Lung (tissue), 12 donors: ENCODE results near the gene CHD9NB. TPM values are rescaled to one million over a fixed set of nuclear protein-coding genes. Genes with fewer than 3 reads are reported as not detected.
A peak's percentile ranks its signal among the peaks of the same experiment; 100 is the strongest.
"Not testable (repeated sequence)": the region's sequence is repeated elsewhere in the genome, so short reads cannot be mapped to it uniquely, and the experiment has no call there.

Source experiments
- ATAC-seq: fragments of 200-7000 bp; cut with Tn5 transposase; one replicate; pipeline ENCODE4 v1.9.1; 2020; ENCODE audit warnings: moderate number of reproducible peaks; ENCODE audit not compliant: insufficient read depth, low FRiP score
- DNase-seq, 3 donors: peaks; one replicate each; pipeline ENCODE4 v3.0.0-alpha.2; 2013 to 2017
- H3K27ac ChIP-seq, 2 donors: one replicate each; pipeline ENCODE4 v1.5.1; 2013; ENCODE audit warnings: mild to moderate bottlenecking in 2 of 2, moderate library complexity in 2 of 2, control low read depth in 1 of 2, inconsistent platforms in 1 of 2, low read depth in 1 of 2, low read length in 1 of 2
- H3K27me3 ChIP-seq, 3 donors: one replicate each; pipeline ENCODE4 v1.5.1; 2013; ENCODE audit warnings: low read length in 2 of 3; ENCODE audit not compliant: control insufficient read depth in 3 of 3, insufficient read depth in 3 of 3
- H3K36me3 ChIP-seq, 4 donors: one replicate each; pipeline ENCODE4 v1.5.1; 2013; ENCODE audit warnings: low read length in 4 of 4, mild to moderate bottlenecking in 1 of 4, moderate library complexity in 1 of 4; ENCODE audit not compliant: control insufficient read depth in 4 of 4, insufficient read depth in 4 of 4
- H3K4me1 ChIP-seq, 5 donors: one replicate each; pipeline ENCODE4 v1.5.1; 2013; ENCODE audit warnings: low read length in 5 of 5, mild to moderate bottlenecking in 2 of 5, moderate library complexity in 1 of 5; ENCODE audit not compliant: control insufficient read depth in 5 of 5, insufficient read depth in 5 of 5
- H3K4me3 ChIP-seq: one replicate; pipeline ENCODE4 v1.5.1; 2013; ENCODE audit warnings: mild to moderate bottlenecking, control low read depth, moderate library complexity
- H3K9ac ChIP-seq, 2 donors: one replicate each; pipeline ENCODE4 v1.5.1; 2013; ENCODE audit warnings: low read length in 2 of 2, control low read depth in 1 of 2; ENCODE audit not compliant: insufficient read depth in 1 of 2
- H3K9me3 ChIP-seq, 4 donors: one replicate each; pipeline ENCODE4 v1.5.1; 2013; ENCODE audit warnings: low read length in 3 of 4, mild to moderate bottlenecking in 1 of 4, moderate library complexity in 1 of 4; ENCODE audit not compliant: control insufficient read depth in 4 of 4, insufficient read depth in 3 of 4
- WGBS, 2 donors: extraction: QIAGEN DNeasy Blood & Tissue Kit; methylation state at CpG; one replicate each; pipeline ENCODE4 v1.1.7; 2013; 5-methylcytosine and 5-hydroxymethylcytosine counted together
- polyA plus RNA-seq, 2 donors: library from polyadenylated mRNA; stranded (reverse); fragments of 200-250 nt; gene quantifications; one replicate each; pipeline ENCODE4 v1.2.1, GENCODE V29; 2013
- total RNA-seq, 2 donors: library from RNA; depleted of rRNA in 1 of 2; stranded (reverse); fragments of >200 nt in 1 of 2; gene quantifications; one replicate each; pipeline ENCODE4 v1.2.1, GENCODE V29; 2014 to 2021
- TF ChIP-seq, protein P1 (sequence below): IDR thresholded peaks from 2 replicates; pipeline ENCODE4 v1.5.1; 2012; ENCODE audit warnings: mild to moderate bottlenecking; ENCODE audit errors: control extremely low read depth, extremely low read depth
- donor health status: control.
- donor health status: control.
- donor health status: Bipolar disorder and iron deficiency.
- donor health status: healthy.
- donor health status: DM: yes; HTN: yes; CAD: no.

Gene CHD9NB
- total and polyA plus RNA-seq, 4 donors = 19.8 to 34.8 (median 29.9) TPM

DNA sequence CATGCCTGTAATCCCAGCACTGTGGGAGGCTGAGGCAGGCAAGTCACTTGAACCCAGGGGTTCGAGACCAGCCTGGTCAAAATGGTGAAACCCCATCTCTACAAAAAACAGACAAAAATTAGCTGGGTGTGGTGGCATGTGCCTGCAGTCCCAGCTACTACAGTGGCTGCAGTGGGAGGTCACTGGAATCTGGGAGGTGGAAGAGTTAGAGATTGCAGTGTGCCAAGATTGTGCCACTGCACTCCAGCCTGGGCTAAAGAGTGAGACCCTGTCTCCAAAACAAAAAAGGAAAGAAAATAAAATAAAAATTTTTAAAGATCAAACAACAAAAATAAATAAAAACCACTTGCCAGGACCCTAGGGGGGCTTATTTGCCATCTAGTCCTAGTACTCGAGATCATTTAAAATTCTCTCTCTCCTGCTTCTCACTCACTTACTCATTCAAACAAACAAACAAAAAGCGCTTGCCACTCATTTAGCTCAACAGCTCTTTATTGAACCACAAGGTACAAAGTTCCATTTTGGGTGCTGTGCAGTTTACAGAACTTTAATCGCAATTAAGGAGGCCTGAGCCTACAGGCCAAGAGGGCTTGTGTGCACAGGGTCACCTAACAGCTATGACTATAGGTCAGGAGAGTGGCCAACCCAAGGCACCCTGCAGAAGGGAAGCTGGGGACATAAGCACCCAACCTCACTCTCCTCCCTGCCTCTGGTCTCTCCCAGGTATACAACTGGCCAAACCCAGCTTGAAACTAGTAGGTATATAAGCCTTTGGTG lies 4.4 kb downstream of the CHD9NB start:
- no peak for ATAC-seq
- Histone ChIP-seq H3K9me3 (no peaks in the 10 kb centered on the region), H3K4me3 (no peak overlapping the region), H3K36me3 (no peaks in the 10 kb centered on the region), H3K9ac (no peak overlapping the region), H3K27me3 (no peaks in the 10 kb centered on the region), H3K27ac (no peak overlapping the region), H3K4me1 (peaks cover 0 to 9% (median 6%) of the 10 kb centered on the region in 5 donors)
- DNase-seq = no peak
- TF ChIP-seq, protein P1, sequence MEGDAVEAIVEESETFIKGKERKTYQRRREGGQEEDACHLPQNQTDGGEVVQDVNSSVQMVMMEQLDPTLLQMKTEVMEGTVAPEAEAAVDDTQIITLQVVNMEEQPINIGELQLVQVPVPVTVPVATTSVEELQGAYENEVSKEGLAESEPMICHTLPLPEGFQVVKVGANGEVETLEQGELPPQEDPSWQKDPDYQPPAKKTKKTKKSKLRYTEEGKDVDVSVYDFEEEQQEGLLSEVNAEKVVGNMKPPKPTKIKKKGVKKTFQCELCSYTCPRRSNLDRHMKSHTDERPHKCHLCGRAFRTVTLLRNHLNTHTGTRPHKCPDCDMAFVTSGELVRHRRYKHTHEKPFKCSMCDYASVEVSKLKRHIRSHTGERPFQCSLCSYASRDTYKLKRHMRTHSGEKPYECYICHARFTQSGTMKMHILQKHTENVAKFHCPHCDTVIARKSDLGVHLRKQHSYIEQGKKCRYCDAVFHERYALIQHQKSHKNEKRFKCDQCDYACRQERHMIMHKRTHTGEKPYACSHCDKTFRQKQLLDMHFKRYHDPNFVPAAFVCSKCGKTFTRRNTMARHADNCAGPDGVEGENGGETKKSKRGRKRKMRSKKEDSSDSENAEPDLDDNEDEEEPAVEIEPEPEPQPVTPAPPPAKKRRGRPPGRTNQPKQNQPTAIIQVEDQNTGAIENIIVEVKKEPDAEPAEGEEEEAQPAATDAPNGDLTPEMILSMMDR = no peak
- 82 to 96% methylated on average over 4 of the region's 4 CpGs for WGBS, 2 donors

DNA sequence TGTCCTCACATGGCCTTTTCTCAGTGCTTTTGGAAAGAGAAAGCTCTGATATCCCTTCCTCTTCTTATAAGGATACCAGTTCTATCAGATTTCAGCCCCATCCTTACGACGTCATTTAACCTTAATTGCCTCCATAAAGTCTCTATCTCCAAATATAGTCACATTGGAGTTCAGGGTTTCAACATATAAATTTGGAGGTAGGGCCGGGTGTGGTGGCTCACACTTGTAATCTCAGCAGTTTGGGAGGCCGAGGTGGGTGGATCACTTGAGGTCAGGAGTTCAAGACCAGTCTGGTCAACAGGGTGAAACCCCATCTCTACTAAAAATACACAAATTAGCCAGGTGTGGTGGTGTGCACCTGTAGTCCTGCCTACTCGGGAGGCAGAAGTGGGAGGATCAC lies 5.2 kb downstream of the CHD9NB start:
- not testable (repeated sequence) for H3K9me3 ChIP-seq, H3K27me3 ChIP-seq, H3K27ac ChIP-seq, DNase-seq, H3K36me3 ChIP-seq, ATAC-seq, H3K9ac ChIP-seq, H3K4me3 ChIP-seq
- peaks cover 0 to 16% (median 5%) of the 10 kb centered on the region in 5 donors for H3K4me1 ChIP-seq
- WGBS, 2 donors = 94 to 96% methylated on average over 5 of the region's 5 CpGs

DNA sequence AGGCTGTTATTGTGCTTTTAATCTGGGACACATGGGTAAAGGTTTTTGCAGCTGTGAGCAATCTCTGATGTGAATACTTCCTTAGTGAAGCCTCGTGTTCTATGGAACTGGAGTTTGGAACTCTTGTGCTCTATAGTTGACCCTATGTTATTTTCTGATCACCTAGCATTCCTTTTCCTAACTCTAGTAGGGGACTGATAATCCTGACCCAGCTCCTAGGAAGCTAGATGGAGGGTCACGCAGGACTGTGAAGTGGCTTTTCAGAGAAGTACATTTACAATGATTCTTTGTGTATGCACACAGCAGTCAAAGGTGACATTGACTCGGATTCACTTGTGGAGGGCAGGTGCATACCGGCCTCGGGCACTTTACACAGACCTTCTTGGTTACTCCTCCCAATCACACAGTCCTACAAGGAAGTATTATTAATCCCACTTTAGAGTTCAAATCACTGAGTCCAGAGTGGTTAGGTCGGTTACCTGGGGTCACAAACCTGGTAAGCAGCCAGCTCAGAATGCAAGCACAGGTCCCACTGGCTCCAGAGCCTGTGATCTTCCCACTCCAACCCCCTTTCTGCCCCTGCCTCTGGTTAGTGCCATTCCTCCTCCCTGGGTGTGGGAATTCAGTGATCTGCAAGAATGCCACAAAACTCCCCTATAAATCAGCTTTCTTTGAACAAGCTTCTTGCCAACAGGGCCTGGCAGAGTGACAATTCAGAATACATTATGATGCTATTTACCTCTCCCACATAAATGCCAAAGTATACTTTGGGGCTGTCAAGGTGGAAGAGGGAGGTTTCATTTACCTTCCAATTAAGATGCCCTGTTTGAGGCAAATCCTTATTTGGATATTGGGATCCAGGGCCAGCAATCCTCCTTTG lies 7.1 kb downstream of the CHD9NB start:
- Histone ChIP-seq H3K4me3 (no peak overlapping the region), H3K36me3 (no peaks in the 10 kb centered on the region), H3K4me1 (peaks cover 0 to 26% (median 6%) of the 10 kb centered on the region in 5 donors), H3K27me3 (no peaks in the 10 kb centered on the region), H3K9ac (no peak overlapping the region), H3K9me3 (no peaks in the 10 kb centered on the region), H3K27ac (no peak overlapping the region)
- TF ChIP-seq, protein P1 = no peak
- 70 to 83% methylated on average over 6 of the region's 6 CpGs for WGBS, 2 donors
- no peak for ATAC-seq
- no peak for DNase-seq

DNA sequence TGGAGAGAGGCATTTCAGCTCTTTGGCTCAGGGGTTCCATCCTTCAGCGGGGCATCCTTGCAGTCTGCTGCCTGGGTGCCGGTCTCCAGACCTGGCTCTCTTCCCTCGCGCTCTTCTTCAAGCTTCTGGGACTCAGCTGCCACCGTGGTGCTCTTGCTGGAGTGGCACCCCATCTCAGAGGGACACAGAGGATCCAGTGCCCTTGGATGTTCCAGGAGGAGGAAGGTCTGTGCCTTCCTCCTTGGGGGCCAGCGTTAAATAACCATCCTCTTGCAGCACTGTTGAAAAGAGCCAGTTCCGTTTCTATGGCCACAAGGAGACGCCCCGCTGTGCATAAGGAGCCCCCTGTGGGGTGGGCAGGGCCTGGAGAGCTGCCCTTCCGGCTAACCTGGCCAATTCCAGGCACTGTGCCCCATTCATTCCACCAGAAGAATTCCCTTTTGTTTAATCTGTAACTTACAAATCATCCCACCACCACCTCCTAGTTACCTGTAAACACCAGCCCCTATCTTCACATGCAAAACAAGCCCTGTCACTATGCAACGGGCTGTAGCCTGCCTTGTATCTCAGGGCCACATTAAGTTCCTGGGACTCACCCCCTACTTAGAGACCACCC lies 8.6 kb downstream of the CHD9NB start:
- peak in 2 of 3 donors; percentile 42 to 46 for DNase-seq
- no peak overlapping the region for H3K27ac ChIP-seq

More for the DNA sequence above, 8.6 kb downstream of the CHD9NB start:
- peaks cover 0 to 26% (median 6%) of the 10 kb centered on the region in 5 donors for H3K4me1 ChIP-seq
- no peaks in the 10 kb centered on the region for H3K27me3 ChIP-seq
- H3K9me3 ChIP-seq = no peaks in the 10 kb centered on the region
- H3K36me3 ChIP-seq = no peaks in the 10 kb centered on the region
- WGBS, 2 donors = 39 to 76% methylated on average over 11 of the region's 11 CpGs
- no peak overlapping the region for H3K4me3 ChIP-seq
- peak overlapping the region in 1 of 2 donors; percentile 44 for H3K9ac ChIP-seq
- no peak for ATAC-seq
- TF ChIP-seq, protein P1 = no peak
